Measurements from ENCODE around the gene STX18.
A peak's percentile ranks its signal among the peaks of the same experiment; 100 is the strongest.

- TF ChIP-seq POLR2AphosphoS5 (IDR thresholded peaks at IDR 0.05) (no peak), CTCF (IDR thresholded peaks at IDR 0.05) (peak in 4 of 5 experiments; percentile 15 to 35 (median 32)), EP300 (IDR thresholded peaks at IDR 0.05; ENCODE audit: low read depth) (no peak), POLR2A (IDR thresholded peaks at IDR 0.05) (no peak)
Observed at GRCh38 chr4:4430492-4431195, 111.2 kb downstream of the STX18 start.
